Measurements from ENCODE around the gene KREMEN1.

Gene KREMEN1

DNA sequence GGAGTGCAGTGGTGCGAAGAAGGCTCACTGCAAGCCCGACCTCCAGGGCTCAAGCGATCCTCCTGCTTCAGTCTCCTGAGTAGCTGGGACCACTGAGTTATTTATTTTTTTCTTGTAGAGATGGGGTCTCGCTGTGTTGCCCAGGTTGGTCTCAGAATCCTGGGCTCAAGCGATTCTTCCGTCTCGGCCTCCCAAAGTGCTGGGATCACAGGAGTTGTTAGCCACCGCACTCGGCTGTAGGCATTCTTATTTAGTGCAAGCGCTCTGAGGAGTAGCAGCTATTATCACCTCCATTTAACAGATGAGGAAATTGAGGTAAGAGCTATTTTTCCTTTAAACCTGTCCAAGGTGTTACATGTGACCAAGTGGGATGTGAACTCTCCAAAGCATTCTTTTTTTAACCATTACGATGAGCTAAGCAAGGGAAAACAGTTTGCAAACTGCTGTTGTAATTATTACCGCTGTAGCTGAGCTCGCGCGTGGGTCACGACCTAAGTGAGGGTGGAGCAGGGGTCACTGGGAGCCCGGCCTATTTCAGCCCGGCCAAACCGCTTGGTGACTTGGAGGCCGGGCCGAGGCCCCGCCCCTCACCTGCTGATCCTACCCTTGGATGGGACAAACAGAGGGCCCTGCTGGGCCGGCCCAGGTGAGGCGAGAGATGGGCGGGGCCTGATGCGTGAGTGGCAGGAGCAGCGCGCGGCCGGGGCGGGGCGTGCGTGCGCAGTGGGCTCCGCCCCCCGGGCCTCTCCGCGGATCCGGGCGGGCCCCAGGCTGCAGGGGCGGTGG is 449 bp upstream of the KREMEN1 start:
- TF ChIP-seq, protein P1, sequence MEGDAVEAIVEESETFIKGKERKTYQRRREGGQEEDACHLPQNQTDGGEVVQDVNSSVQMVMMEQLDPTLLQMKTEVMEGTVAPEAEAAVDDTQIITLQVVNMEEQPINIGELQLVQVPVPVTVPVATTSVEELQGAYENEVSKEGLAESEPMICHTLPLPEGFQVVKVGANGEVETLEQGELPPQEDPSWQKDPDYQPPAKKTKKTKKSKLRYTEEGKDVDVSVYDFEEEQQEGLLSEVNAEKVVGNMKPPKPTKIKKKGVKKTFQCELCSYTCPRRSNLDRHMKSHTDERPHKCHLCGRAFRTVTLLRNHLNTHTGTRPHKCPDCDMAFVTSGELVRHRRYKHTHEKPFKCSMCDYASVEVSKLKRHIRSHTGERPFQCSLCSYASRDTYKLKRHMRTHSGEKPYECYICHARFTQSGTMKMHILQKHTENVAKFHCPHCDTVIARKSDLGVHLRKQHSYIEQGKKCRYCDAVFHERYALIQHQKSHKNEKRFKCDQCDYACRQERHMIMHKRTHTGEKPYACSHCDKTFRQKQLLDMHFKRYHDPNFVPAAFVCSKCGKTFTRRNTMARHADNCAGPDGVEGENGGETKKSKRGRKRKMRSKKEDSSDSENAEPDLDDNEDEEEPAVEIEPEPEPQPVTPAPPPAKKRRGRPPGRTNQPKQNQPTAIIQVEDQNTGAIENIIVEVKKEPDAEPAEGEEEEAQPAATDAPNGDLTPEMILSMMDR (IDR thresholded peaks at IDR 0.05; ENCODE audit: low read depth, low read length), result no peak
- TF ChIP-seq, protein P2, sequence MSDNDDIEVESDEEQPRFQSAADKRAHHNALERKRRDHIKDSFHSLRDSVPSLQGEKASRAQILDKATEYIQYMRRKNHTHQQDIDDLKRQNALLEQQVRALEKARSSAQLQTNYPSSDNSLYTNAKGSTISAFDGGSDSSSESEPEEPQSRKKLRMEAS (IDR thresholded peaks at IDR 0.05; ENCODE audit: low read depth, low read length), result no peak
- TF ChIP-seq MYC (IDR thresholded peaks at IDR 0.05; ENCODE audit: low read depth, low read length), result no peak
- no peak for TF ChIP-seq POLR2A (IDR thresholded peaks at IDR 0.05; ENCODE audit: extremely low read depth, insufficient read length)
- peak overlapping the region; percentile 25 for H3K4me3 ChIP-seq (ENCODE audit: low read depth, low read length)
- DNase-seq (ENCODE audit: low read depth), result peak; percentile 70

DNA sequence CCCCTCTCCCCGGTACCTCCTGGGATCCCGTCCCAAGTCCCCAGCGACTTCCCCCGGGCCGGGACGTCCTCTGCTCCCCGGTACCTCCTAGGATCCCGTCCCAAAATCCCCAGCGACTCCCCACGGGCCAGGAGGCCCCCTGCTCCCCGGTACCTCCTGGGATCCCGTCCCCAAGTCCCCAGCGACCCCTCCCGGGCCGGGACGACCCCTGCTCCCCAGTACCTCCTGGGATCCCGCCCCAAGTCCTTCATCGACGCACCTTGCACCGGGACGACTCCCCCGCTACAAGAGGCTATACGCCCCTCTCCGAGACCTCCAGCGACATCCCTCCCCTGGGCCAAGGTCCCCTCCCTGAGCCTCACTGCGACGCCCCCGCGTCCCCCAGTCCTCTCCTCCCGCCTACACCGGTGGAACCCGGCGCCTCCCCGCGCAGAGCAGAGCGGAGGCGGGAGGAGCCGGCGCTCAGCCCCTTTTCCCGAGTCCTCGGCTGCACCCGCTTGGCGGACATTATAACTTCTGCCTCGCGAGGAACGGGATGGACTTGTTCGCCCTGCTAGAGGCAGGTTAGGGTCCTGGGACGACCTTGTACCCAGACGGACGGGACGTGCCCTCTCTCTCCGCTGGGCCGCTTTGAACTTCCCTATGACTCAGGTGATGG is 912 bp downstream of the KREMEN1 start:
- DNase-seq (ENCODE audit: low read depth), result peak; percentile 40
- H3K4me3 ChIP-seq (ENCODE audit: low read depth, low read length), result no peak overlapping the region
- TF ChIP-seq MYC (IDR thresholded peaks at IDR 0.05; ENCODE audit: low read depth, low read length), result no peak
- TF ChIP-seq POLR2A (IDR thresholded peaks at IDR 0.05; ENCODE audit: extremely low read depth, insufficient read length), result no peak
- TF ChIP-seq, protein P1 (IDR thresholded peaks at IDR 0.05; ENCODE audit: low read depth, low read length), result no peak
- TF ChIP-seq, protein P2 (IDR thresholded peaks at IDR 0.05; ENCODE audit: low read depth, low read length), result no peak

DNA sequence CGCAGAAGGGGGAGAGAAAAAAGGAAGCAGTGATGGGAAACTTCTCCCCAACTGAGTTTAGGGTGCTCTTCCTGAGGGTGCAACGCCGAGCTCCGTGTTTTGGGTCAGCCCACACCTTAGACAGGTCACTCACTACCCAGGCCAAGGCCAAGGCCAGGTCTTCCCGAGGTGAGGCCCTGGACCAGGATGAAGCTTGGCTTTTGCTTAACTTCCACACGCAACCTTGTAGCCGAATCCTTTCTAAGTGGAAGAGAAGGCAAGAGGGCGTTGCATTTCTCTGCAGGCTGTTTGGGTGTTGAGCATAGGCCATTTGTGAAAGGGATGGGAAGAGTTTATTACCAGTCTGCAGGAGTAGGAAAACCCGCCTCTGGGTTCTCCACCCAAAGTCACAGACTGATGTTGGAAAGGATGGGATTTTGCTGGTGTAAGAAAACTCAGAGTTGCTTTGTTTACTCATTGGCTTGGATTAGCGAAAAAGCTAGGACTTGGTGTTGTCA is 1.5 kb downstream of the KREMEN1 start:
- no peak overlapping the region for H3K4me3 ChIP-seq (ENCODE audit: low read depth, low read length)
- TF ChIP-seq MYC (IDR thresholded peaks at IDR 0.05; ENCODE audit: low read depth, low read length) (no peak), POLR2A (IDR thresholded peaks at IDR 0.05; ENCODE audit: extremely low read depth, insufficient read length) (no peak)
- TF ChIP-seq, protein P1 (IDR thresholded peaks at IDR 0.05; ENCODE audit: low read depth, low read length), result no peak
- TF ChIP-seq, protein P2 (IDR thresholded peaks at IDR 0.05; ENCODE audit: low read depth, low read length), result no peak
- DNase-seq (ENCODE audit: low read depth), result no peak

DNA sequence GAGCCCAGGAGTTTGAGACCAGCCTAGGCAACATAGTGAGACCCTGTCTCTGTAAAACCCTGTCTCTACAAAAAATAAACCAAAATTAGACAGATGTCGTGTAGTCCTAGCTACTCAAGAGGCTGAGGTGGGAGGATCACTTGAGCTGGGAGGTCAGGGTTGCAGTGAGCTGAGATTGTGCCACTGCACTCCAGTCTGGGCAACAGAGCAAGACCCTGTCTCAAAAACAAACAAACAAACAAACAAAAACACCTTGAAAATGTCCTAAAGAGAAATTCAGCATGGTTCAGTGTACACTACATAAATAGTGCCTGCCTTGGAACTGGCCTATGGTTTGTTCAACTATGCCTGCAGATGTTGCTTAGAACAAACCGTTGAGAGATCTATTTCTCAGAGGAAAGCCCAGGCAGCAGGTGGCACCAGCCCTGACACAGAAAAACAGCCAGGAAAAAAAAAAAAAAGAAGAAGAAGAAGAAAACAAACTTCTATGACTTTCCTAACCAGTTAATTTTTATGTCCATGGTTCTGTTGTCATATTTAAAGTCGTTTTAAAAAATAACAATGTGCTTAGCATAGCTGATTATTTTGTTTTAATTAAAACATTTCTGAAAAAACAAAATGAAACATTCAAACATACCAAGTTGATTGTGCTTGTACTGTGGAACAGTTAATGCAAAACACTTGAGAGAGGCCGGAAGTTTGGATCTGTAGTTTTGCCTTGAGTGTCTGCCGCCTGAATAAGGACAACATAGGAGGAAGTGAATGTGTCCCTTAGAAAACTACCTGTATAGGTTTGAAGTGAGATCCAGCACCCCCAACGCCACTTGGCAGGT is 5.4 kb downstream of the KREMEN1 start:
- no peak for DNase-seq (ENCODE audit: low read depth)
- TF ChIP-seq, protein P2 (IDR thresholded peaks at IDR 0.05; ENCODE audit: low read depth, low read length), result no peak
- TF ChIP-seq, protein P1 (IDR thresholded peaks at IDR 0.05; ENCODE audit: low read depth, low read length), result no peak
- no peak overlapping the region for H3K4me3 ChIP-seq (ENCODE audit: low read depth, low read length)

DNA sequence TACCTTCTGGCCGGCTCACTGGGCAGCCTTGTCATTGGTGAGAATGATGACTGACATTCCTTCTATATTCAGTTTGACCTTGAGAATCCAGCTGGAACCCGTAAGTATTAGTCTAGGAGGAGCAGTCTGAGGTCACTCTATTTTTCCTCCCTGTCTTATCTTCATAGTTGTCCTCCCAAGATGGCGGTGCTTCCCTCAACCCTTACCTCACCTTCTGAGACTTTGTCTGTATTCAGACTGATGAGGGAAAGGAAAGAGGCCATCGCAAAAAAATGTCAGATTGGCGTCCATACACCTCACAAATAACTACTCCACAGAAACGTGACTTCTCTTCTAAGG is 6.0 kb downstream of the KREMEN1 start:
- TF ChIP-seq MYC (IDR thresholded peaks at IDR 0.05; ENCODE audit: low read depth, low read length), result no peak
- TF ChIP-seq, protein P2 (IDR thresholded peaks at IDR 0.05; ENCODE audit: low read depth, low read length), result no peak
- TF ChIP-seq, protein P1 (IDR thresholded peaks at IDR 0.05; ENCODE audit: low read depth, low read length), result no peak
- TF ChIP-seq POLR2A (IDR thresholded peaks at IDR 0.05; ENCODE audit: extremely low read depth, insufficient read length), result no peak
- no peak for DNase-seq (ENCODE audit: low read depth)
- H3K4me3 ChIP-seq (ENCODE audit: low read depth, low read length), result no peak overlapping the region

Data from NB4 (cell line).